CD4-positive, alpha-beta memory T cell (primary cell): ENCODE results near the gene NQO1. TPM values are rescaled to one million over a fixed set of nuclear protein-coding genes. Genes with fewer than 3 reads are reported as not detected.
"Not testable (repeated sequence)": the region's sequence is repeated elsewhere in the genome, so short reads cannot be mapped to it uniquely, and the experiment has no call there.

Experiments
- CTCF ChIA-PET: fragments of 350-600 bp; sonication (Branson Sonifier 250); formaldehyde crosslinking; loops from one replicate; lab custom pipeline; 2021; ENCODE audit warnings: inconsistent platforms; ENCODE audit not compliant: partially characterized antibody; lab: Charles Lee
- POLR2A ChIA-PET: fragments of 350-600 bp; sonication (Branson Sonifier 250); formaldehyde crosslinking; loops from one replicate; lab custom pipeline; 2021; ENCODE audit not compliant: partially characterized antibody; lab: Charles Lee
- DNase-seq, 5 donors: peaks; one replicate each; pipeline versions ENCODE4 v3.0.0 to v3.0.0-alpha.2; 2020 to 2022; ENCODE audit warnings: mixed read lengths in 1 of 5
- H3K27ac ChIP-seq: one replicate; pipeline ENCODE4 v1.7.0; 2013; ENCODE audit warnings: low read depth, low read length
- H3K27me3 ChIP-seq: 2 replicates; pipeline ENCODE4 v1.7.0; 2013; ENCODE audit warnings: mild to moderate bottlenecking, low read length, moderate library complexity; ENCODE audit not compliant: insufficient read depth
- H3K36me3 ChIP-seq: 2 replicates; pipeline ENCODE4 v1.7.0; 2013; ENCODE audit warnings: mild to moderate bottlenecking, low read length, moderate library complexity; ENCODE audit not compliant: insufficient read depth
- H3K4me1 ChIP-seq: 2 replicates; pipeline ENCODE4 v1.7.0; 2013; ENCODE audit warnings: mild to moderate bottlenecking, low read length, moderate library complexity; ENCODE audit not compliant: insufficient read depth
- H3K4me3 ChIP-seq, 2 donors: one replicate each; pipeline ENCODE4 v1.7.0; 2013; ENCODE audit warnings: low read length in 2 of 2, mild to moderate bottlenecking in 1 of 2
- H3K9me3 ChIP-seq, 2 donors: one replicate each; pipeline ENCODE4 v1.7.0; 2013; ENCODE audit warnings: low read length in 2 of 2, control low read depth in 1 of 2; ENCODE audit not compliant: control insufficient read depth in 1 of 2
- H3K27ac Mint-ChIP-seq, 7 donors: one replicate each; pipeline ENCODE4 v1.8.0; 2020 to 2021; ENCODE audit warnings: mixed read lengths in 7 of 7, mild to moderate bottlenecking in 6 of 7, inconsistent platforms in 3 of 7, moderate library complexity in 3 of 7
- H3K27me3 Mint-ChIP-seq, 2 donors: one replicate each; pipeline ENCODE4 v1.8.0; 2020 to 2021; ENCODE audit warnings: mixed read lengths in 2 of 2
- H3K36me3 Mint-ChIP-seq, 2 donors: one replicate each; pipeline ENCODE4 v1.8.0; 2020 to 2021; ENCODE audit warnings: mixed read lengths in 2 of 2, inconsistent platforms in 1 of 2, mild to moderate bottlenecking in 1 of 2
- H3K4me1 Mint-ChIP-seq, 4 donors: one replicate each; pipeline ENCODE4 v1.8.0; 2020 to 2021; ENCODE audit warnings: mixed read lengths in 4 of 4, mild to moderate bottlenecking in 1 of 4
- H3K4me3 Mint-ChIP-seq, 8 donors: one replicate each; pipeline ENCODE4 v1.8.0; 2020 to 2021; ENCODE audit warnings: mixed read lengths in 8 of 8, mild to moderate bottlenecking in 7 of 8, moderate library complexity in 6 of 8, inconsistent platforms in 3 of 8
- H3K9me3 Mint-ChIP-seq, 8 donors: one replicate each; pipeline ENCODE4 v1.8.0; 2020 to 2021; ENCODE audit warnings: mixed read lengths in 8 of 8, mild to moderate bottlenecking in 5 of 8, inconsistent platforms in 3 of 8, moderate library complexity in 1 of 8
- intact Hi-C: fragments of 100-400 bp; cut with micrococcal nuclease; formaldehyde crosslinking; loops from one replicate; pipeline ENCODE4 v1.15.1; 2023
- polyA plus RNA-seq, 2 donors: library from polyadenylated mRNA; unstranded; fragments of 300-500 nt; fragmentation: Illumina TruSeq; gene quantifications; one replicate each; pipeline ENCODE4 v1.2.3, GENCODE V29; 2021
- total RNA-seq, 2 experiments: library from RNA; stranded (reverse); gene quantifications; one replicate each; pipeline ENCODE4 v1.2.3, GENCODE V29; 2021

NQO1 gene
- total and polyA plus RNA-seq, 4 experiments from 2014 or later, result 4.8 to 8.6 (median 5.7) TPM

- ChIA-PET POLR2A (interaction anchor here (1.8 kb wide), 1 partner anchor 10 kb away, joined by 8 read pairs; the partner anchor contains the start of gene NOB1), CTCF (no interaction called here)
- no peaks in the 10 kb centered on the region for H3K27me3 ChIP-seq
- intact Hi-C loops, result no loop called here
- H3K27ac Mint-ChIP-seq, result peak overlapping the region in 1 of 7 donors; percentile 24
- no peaks in the 10 kb centered on the region for H3K9me3 ChIP-seq
- no peak overlapping the region for H3K4me3 ChIP-seq
- no peak overlapping the region for H3K27ac ChIP-seq
- peak overlapping the region in 1 of 8 donors; percentile 34 for H3K4me3 Mint-ChIP-seq
- no peaks in the 10 kb centered on the region for H3K27me3 Mint-ChIP-seq
- peaks cover 69 to 74% of the 10 kb centered on the region in 2 donors for H3K36me3 Mint-ChIP-seq
- no peaks in the 10 kb centered on the region for H3K9me3 Mint-ChIP-seq
- H3K36me3 ChIP-seq, result peaks cover 80% of the 10 kb centered on the region
- H3K4me1 ChIP-seq, result no peaks in the 10 kb centered on the region
- peaks cover 0 to 6% (median under 1%) of the 10 kb centered on the region in 4 donors for H3K4me1 Mint-ChIP-seq
- DNase-seq, result no peak
Measured at GRCh38 chr16:69744363-69745231, 18.2 kb upstream of the NQO1 start.

- Histone ChIP-seq H3K27me3 (no peaks in the 10 kb centered on the region), H3K9me3 (no peaks in the 10 kb centered on the region), H3K36me3 (peaks cover 59% of the 10 kb centered on the region), H3K4me1 (no peaks in the 10 kb centered on the region), H3K27ac (no peak overlapping the region), H3K4me3 (no peak overlapping the region)
- no peak overlapping the region for H3K4me3 Mint-ChIP-seq
- POLR2A ChIA-PET, result interaction anchor here (0.6 to 3.3 kb wide), 2 partner anchors 12 to 129 kb away, joined by 5 to 11 read pairs; partner anchors contain the start of gene NOB1
- peak overlapping the region in 1 of 7 donors; percentile 24 for H3K27ac Mint-ChIP-seq
- CTCF ChIA-PET, result interaction anchor here (1.2 to 5.9 kb wide), 3 partner anchors 12 to 346 kb away, joined by 3 to 25 read pairs (median 4); partner anchors contain the start of gene NOB1
- no peak for DNase-seq
- intact Hi-C loops, result no loop called here
- no peaks in the 10 kb centered on the region for H3K27me3 Mint-ChIP-seq
- H3K9me3 Mint-ChIP-seq, result no peaks in the 10 kb centered on the region
- H3K4me1 Mint-ChIP-seq, result peaks cover 0 to 2% (median under 1%) of the 10 kb centered on the region in 4 donors
- peaks cover 47 to 53% of the 10 kb centered on the region in 2 donors for H3K36me3 Mint-ChIP-seq
Measured at GRCh38 chr16:69741951-69742904, 15.9 kb upstream of the NQO1 start.

DNA sequence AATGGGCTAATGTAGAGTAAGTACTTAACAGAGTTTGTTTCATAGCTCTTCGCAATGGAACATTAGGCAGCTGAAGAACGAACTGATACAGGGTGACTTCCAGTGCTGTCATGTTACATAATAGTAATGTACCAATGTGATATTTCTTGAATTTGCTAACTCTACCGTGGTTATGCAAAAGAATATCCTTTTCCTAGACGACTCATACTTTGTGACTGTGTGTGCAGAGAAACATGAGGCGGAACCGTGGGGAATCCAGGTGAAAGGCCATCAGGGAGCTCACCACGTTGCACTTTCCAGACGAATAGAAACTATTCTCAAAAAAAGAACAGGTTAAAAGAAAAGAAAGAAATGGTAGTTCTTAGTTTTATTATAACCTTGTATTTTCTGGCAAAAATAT is 15.2 kb upstream of the NQO1 start:
- Mint-ChIP-seq H3K27ac (no peak overlapping the region), H3K27me3 (no peaks in the 10 kb centered on the region), H3K4me3 (no peak overlapping the region), H3K36me3 (peaks cover 44 to 50% of the 10 kb centered on the region in 2 donors), H3K4me1 (peaks cover 0 to 2% (median 0%) of the 10 kb centered on the region in 4 donors), H3K9me3 (no peaks in the 10 kb centered on the region)
- no peak for DNase-seq
- POLR2A ChIA-PET, result interaction anchor here (0.6 to 3.3 kb wide), 2 partner anchors 13 to 129 kb away, joined by 5 to 11 read pairs; partner anchors contain the start of gene NOB1
- CTCF ChIA-PET, result interaction anchor here (1.2 to 5.9 kb wide), 3 partner anchors 13 to 345 kb away, joined by 3 to 25 read pairs (median 4); partner anchors contain the start of gene NOB1
- peaks cover 54% of the 10 kb centered on the region for H3K36me3 ChIP-seq
- H3K9me3 ChIP-seq, result no peaks in the 10 kb centered on the region
- no peaks in the 10 kb centered on the region for H3K27me3 ChIP-seq
- no peak overlapping the region for H3K27ac ChIP-seq
- H3K4me3 ChIP-seq, result no peak overlapping the region
- H3K4me1 ChIP-seq, result no peaks in the 10 kb centered on the region
- intact Hi-C loops, result no loop called here

DNA sequence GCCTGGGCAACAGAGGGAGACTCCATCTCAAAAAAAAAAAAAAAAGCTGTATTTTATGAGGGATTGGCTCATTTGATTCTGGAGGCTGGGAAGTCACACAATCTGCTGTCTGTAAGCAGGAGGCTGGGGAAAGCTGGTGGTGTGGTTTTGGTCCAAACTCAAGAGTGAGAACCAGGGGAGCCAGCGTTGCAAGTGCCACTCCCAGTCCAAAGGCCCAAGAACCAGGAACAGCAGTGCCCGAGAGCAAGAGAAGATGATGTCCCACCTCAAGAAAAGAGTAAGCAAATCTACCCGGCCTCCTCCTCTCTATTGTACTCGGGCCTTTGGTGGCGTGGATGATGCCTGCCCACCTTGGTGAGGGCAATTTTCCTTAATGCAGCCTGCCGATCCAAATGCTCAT is 5.7 kb upstream of the NQO1 start:
- H3K27me3 ChIP-seq, result no peaks in the 10 kb centered on the region
- ChIA-PET CTCF (interaction anchor here (1.0 kb wide), 1 partner anchor 22 kb away, joined by 3 read pairs; the partner anchor contains the start of gene NOB1), POLR2A (interaction anchor here (0.8 to 0.9 kb wide), 2 partner anchors 22 to 26 kb away, joined by 3 read pairs; no protein-coding TSS in a partner anchor)
- no peak overlapping the region for H3K4me3 Mint-ChIP-seq
- no peaks in the 10 kb centered on the region for H3K9me3 Mint-ChIP-seq
- H3K27me3 Mint-ChIP-seq, result no peaks in the 10 kb centered on the region
- H3K4me3 ChIP-seq, result no peak overlapping the region
- DNase-seq, result no peak
- H3K9me3 ChIP-seq, result no peaks in the 10 kb centered on the region
- H3K4me1 ChIP-seq, result peaks cover 9% of the 10 kb centered on the region
- no peak overlapping the region for H3K27ac ChIP-seq
- no peak overlapping the region for H3K27ac Mint-ChIP-seq
- no peaks in the 10 kb centered on the region for H3K36me3 ChIP-seq
- H3K36me3 Mint-ChIP-seq, result no peaks in the 10 kb centered on the region
- intact Hi-C loops, result no loop called here
- peaks cover 2 to 10% (median 2%) of the 10 kb centered on the region in 4 donors for H3K4me1 Mint-ChIP-seq

DNA sequence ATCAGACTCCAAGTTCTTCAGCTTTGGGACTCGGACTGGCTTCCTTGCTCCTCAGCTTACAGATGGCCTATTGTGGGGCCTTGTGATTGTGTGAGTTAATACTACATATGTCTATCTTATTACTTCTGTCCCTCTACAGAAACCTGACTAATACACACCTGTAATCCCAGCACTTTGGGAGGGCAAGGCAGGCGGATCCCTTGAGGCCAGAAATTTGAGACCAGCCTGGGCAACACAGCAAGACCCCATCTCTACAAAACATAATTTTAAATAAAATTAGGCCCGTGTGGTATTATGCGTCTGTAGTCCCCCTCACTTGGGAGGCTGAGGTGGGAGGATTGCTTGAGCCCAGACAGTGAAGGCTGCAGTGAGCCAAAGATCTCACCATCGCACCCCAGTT is 4.9 kb upstream of the NQO1 start:
- CTCF ChIA-PET, H3K36me3 Mint-ChIP-seq, H3K27me3 ChIP-seq, H3K9me3 ChIP-seq, H3K4me3 Mint-ChIP-seq, H3K27ac ChIP-seq, H3K27me3 Mint-ChIP-seq, intact Hi-C loops, DNase-seq, H3K36me3 ChIP-seq, H3K27ac Mint-ChIP-seq, H3K9me3 Mint-ChIP-seq, H3K4me3 ChIP-seq: not testable (repeated sequence)
- H3K4me1 Mint-ChIP-seq, result peaks cover 10 to 18% (median 10%) of the 10 kb centered on the region in 4 donors
- POLR2A ChIA-PET, result interaction anchor here (0.9 kb wide), 1 partner anchor 23 kb away, joined by 3 read pairs; no protein-coding TSS in a partner anchor
- peaks cover 14% of the 10 kb centered on the region for H3K4me1 ChIP-seq

DNA sequence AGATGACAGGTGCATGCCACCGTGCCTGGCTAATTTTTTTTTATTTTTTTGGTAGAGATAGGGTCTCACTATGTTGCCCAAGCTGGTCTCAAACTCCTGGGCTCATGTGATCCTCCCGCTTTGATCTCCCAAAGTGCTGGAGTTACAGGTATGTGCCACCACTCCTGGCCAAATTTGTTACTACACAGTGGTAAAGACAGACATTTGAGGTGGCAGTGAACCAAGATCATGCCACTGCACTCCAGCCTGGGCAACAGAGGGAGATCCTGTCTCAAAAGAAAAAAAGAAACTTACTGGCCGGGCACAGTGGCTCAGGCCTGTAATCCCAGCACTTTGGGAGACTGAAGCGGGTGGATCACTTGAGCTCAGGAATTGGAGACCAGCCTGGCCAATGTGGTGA is 2.7 kb upstream of the NQO1 start:
- not testable (repeated sequence) for H3K4me3 ChIP-seq, H3K27ac Mint-ChIP-seq

More for the DNA sequence above, 2.7 kb upstream of the NQO1 start:
- H3K27me3 Mint-ChIP-seq, H3K36me3 ChIP-seq, intact Hi-C loops, H3K27ac ChIP-seq, H3K9me3 ChIP-seq, H3K4me3 Mint-ChIP-seq, H3K36me3 Mint-ChIP-seq, H3K27me3 ChIP-seq, H3K9me3 Mint-ChIP-seq, DNase-seq: not testable (repeated sequence)
- H3K4me1 Mint-ChIP-seq, result peaks cover 13 to 33% (median 16%) of the 10 kb centered on the region in 4 donors
- H3K4me1 ChIP-seq, result peaks cover 20% of the 10 kb centered on the region
- ChIA-PET CTCF (interaction anchor here (1.5 to 7.8 kb wide), 3 partner anchors 20 to 201 kb away, joined by 3 to 72 read pairs (median 48); partner anchors contain the start of gene NOB1), POLR2A (interaction anchor here (5.8 kb wide), 1 partner anchor 25 kb away, joined by 71 read pairs; the partner anchor contains the start of gene NOB1)
